Panc1 (cell line): ENCODE measurements around the gene INPP5A. TPM values are rescaled to one million over a fixed set of nuclear protein-coding genes. Genes with fewer than 3 reads are reported as not detected.

ENCODE experiments used
- ATAC-seq: fragments of 200-7000 bp; cut with Tn5 transposase; 2 replicates; pipeline ENCODE4 v1.9.1; 2020; ENCODE audit warnings: mild to moderate bottlenecking, moderate library complexity
- BruUV-seq: library from RNA; stranded (reverse); fragments of 400-500 nt; replicated peaks from 2 replicates; lab custom pipeline; 2021; lab: Mats Ljungman, UMichigan
- CTCF ChIA-PET: fragments of 300-600 bp; sonication (Branson Sonifier 250); formaldehyde crosslinking; loops from one replicate; lab custom pipeline; 2022; ENCODE audit warnings: antibody characterized with exemption; lab: Charles Lee
- POLR2A ChIA-PET: fragments of 300-600 bp; sonication (Branson Sonifier 250); formaldehyde crosslinking; loops from one replicate; lab custom pipeline; 2022; ENCODE audit warnings: antibody characterized with exemption; lab: Charles Lee
- DNase-seq: peaks from one replicate; pipeline ENCODE4 v3.0.0-alpha.2; 2010; ENCODE audit warnings: low read depth, low spot score
- H3K27ac ChIP-seq: 2 replicates; pipeline ENCODE4 v1.5.1; 2011; ENCODE audit warnings: mild to moderate bottlenecking, low read length, inconsistent platforms
- H3K27me3 ChIP-seq: fragments of 200-500 bp; sonication (Bioruptor generic); 2 replicates; pipeline ENCODE4 v1.6.0; 2014; ENCODE audit warnings: low read length, inconsistent platforms; ENCODE audit not compliant: control insufficient read depth, insufficient read depth
- H3K36me3 ChIP-seq: fragments of 200-500 bp; sonication (Bioruptor generic); 2 replicates; pipeline ENCODE4 v1.5.1; 2014; ENCODE audit warnings: inconsistent platforms, mild to moderate bottlenecking, low read length, moderate library complexity; ENCODE audit not compliant: control insufficient read depth, insufficient read depth
- H3K4me1 ChIP-seq: 2 replicates; pipeline ENCODE4 v1.5.1; 2011; ENCODE audit warnings: inconsistent platforms, mild to moderate bottlenecking, low read length, moderate library complexity; ENCODE audit not compliant: control insufficient read depth, insufficient read depth
- H3K4me3 ChIP-seq, 2 experiments: 2 replicates each; pipeline ENCODE4 v1.5.1; 2011 to 2012; ENCODE audit warnings: low read depth in 2 of 2, low read length in 2 of 2, mild to moderate bottlenecking in 2 of 2, inconsistent platforms in 1 of 2, moderate library complexity in 1 of 2
- H3K9me3 ChIP-seq: fragments of 200-500 bp; sonication (Bioruptor generic); 2 replicates; pipeline ENCODE4 v1.5.1; 2014; ENCODE audit warnings: low read depth, mild to moderate bottlenecking, inconsistent platforms, low read length, moderate library complexity; ENCODE audit not compliant: control insufficient read depth, insufficient read depth
- POLR2AphosphoS5 ChIP-seq: IDR thresholded peaks from 2 replicates; pipeline ENCODE4 v1.6.1; 2012; ENCODE audit warnings: mild to moderate bottlenecking, low read depth, low read length, moderate library complexity
- SIN3A ChIP-seq: IDR thresholded peaks from 2 replicates; pipeline ENCODE4 v1.6.1; 2012; ENCODE audit warnings: low read depth, mild to moderate bottlenecking, low read length, moderate library complexity, borderline replicate concordance; ENCODE audit not compliant: insufficient read depth
- TCF7L2 ChIP-seq: IDR thresholded peaks from 2 replicates; pipeline ENCODE4 v1.6.1; 2011; ENCODE audit warnings: mild to moderate bottlenecking, low read depth, low read length, inconsistent platforms
- in situ Hi-C: cut with HindIII; loops from 2 replicates; pipeline ENCODE4 v1.10.0; 2016; ENCODE audit warnings: low sequenced_read_pairs, low pct_unique_long_range_greater_than_20kb
- intact Hi-C: fragments of 100-400 bp; cut with micrococcal nuclease; formaldehyde crosslinking; loops from one replicate; pipeline ENCODE4 v1.10.0; 2022; ENCODE audit not compliant: unreplicated experiment
- total RNA-seq: library from RNA; stranded (reverse); gene quantifications from one replicate; pipeline ENCODE4 v1.2.1, GENCODE V29; 2021; ENCODE audit not compliant: unreplicated experiment
- TF ChIP-seq, protein P1 (sequence below): fragments of 450-650 bp; IDR thresholded peaks from 2 replicates; pipeline ENCODE4 v1.5.1; 2017; ENCODE audit warnings: mild to moderate bottlenecking
- TF ChIP-seq, protein P2 (sequence below), 2 experiments: IDR thresholded peaks; 2 replicates each; pipeline ENCODE4 v1.6.1; 2011 to 2012; ENCODE audit warnings: low read depth in 2 of 2, control low read depth in 1 of 2, low read length in 1 of 2, mild to moderate bottlenecking in 1 of 2, moderate library complexity in 1 of 2; ENCODE audit not compliant: insufficient read depth in 1 of 2

The INPP5A gene
- total RNA-seq, 1 experiment from 2014 or later: 60.0 TPM

DNA sequence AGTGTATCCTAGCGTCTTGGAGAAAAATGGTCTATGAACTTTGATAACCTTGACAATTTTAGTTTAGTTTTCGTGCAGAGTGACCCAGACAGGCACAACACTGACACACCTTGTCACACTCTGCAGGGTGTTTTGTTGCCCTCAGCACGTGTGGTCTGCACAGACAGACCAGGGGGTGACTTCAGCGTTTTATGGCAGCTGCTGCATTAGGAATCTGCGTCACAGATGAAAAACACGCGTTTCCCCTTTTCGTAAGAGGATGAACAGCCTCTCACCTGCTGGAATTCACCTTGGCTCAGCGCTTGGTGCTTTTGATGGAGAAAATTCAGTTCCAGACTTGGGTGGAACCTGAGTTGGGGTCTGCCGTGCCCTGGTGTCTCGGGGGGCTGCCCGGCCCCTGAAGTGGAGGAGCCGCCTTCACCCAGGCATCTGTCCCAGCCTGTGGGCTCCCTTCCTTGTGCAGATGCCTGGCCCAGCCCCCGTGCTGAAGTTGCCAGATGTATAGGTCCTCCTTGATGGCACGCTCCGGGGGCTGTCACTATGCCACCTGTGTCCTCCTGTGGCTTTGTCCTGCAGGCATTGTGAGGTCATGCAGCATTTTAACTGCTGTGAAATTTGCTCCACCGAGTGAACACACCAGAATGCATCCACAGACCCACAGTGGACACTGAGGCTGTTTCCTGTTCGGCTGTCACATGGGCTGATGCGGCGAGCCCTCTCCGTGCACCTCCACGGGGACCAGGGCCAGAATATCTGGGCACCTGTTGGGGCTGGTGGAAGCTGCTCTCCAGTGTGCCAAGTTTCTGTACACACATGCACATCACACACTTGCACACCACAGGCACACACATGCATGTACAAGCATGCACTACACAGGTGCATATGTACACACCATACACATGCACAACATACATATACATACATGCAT is 18.3 kb downstream of the INPP5A start:
- Histone ChIP-seq H3K4me3 (no peak overlapping the region), H3K9me3 (no peaks in the 10 kb centered on the region), H3K36me3 (no peaks in the 10 kb centered on the region), H3K27ac (no peak overlapping the region), H3K27me3 (no peaks in the 10 kb centered on the region), H3K4me1 (peaks cover 13% of the 10 kb centered on the region)
- ChIA-PET CTCF (no interaction called here), POLR2A (no interaction called here)
- DNase-seq (no peak), ATAC-seq (no peak)
- no TSS peak for BruUV-seq
- in situ Hi-C loops (no loop called here), intact Hi-C loops (no loop called here)
- TF ChIP-seq, protein P1, sequence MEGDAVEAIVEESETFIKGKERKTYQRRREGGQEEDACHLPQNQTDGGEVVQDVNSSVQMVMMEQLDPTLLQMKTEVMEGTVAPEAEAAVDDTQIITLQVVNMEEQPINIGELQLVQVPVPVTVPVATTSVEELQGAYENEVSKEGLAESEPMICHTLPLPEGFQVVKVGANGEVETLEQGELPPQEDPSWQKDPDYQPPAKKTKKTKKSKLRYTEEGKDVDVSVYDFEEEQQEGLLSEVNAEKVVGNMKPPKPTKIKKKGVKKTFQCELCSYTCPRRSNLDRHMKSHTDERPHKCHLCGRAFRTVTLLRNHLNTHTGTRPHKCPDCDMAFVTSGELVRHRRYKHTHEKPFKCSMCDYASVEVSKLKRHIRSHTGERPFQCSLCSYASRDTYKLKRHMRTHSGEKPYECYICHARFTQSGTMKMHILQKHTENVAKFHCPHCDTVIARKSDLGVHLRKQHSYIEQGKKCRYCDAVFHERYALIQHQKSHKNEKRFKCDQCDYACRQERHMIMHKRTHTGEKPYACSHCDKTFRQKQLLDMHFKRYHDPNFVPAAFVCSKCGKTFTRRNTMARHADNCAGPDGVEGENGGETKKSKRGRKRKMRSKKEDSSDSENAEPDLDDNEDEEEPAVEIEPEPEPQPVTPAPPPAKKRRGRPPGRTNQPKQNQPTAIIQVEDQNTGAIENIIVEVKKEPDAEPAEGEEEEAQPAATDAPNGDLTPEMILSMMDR: no peak
- no peak for TF ChIP-seq TCF7L2
- TF ChIP-seq SIN3A: no peak
- TF ChIP-seq, protein P2, sequence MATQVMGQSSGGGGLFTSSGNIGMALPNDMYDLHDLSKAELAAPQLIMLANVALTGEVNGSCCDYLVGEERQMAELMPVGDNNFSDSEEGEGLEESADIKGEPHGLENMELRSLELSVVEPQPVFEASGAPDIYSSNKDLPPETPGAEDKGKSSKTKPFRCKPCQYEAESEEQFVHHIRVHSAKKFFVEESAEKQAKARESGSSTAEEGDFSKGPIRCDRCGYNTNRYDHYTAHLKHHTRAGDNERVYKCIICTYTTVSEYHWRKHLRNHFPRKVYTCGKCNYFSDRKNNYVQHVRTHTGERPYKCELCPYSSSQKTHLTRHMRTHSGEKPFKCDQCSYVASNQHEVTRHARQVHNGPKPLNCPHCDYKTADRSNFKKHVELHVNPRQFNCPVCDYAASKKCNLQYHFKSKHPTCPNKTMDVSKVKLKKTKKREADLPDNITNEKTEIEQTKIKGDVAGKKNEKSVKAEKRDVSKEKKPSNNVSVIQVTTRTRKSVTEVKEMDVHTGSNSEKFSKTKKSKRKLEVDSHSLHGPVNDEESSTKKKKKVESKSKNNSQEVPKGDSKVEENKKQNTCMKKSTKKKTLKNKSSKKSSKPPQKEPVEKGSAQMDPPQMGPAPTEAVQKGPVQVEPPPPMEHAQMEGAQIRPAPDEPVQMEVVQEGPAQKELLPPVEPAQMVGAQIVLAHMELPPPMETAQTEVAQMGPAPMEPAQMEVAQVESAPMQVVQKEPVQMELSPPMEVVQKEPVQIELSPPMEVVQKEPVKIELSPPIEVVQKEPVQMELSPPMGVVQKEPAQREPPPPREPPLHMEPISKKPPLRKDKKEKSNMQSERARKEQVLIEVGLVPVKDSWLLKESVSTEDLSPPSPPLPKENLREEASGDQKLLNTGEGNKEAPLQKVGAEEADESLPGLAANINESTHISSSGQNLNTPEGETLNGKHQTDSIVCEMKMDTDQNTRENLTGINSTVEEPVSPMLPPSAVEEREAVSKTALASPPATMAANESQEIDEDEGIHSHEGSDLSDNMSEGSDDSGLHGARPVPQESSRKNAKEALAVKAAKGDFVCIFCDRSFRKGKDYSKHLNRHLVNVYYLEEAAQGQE (IDR thresholded peaks at IDR 0.05; ENCODE audit: insufficient read depth in 1 of 2, low read depth in 2 of 2, low read length in 1 of 2): no peak
- TF ChIP-seq POLR2AphosphoS5: no peak

DNA sequence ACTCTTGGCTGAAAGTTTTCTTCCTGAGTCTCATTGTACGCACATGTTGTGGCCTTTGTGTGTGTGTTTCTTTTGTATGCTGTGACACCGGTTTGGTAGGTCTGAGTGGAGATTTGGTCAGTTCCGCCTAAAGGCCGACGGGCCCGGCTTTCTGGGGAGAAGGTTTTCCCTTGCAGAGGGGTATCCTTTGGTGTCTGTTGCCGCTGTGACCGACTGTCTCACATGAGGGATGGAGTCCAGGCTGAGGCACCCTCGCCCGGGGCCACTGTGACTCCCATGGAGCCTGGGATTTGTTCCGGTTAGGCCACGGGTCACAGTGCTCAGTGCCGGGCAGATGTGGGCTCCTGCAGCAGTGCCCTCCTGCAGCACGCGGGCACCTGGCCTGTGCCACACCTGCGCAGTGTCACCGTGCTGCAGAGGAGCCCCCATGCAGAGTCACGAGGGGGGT is 19.4 kb downstream of the INPP5A start:
- intact Hi-C loops: no loop called here
- no peak overlapping the region for H3K4me3 ChIP-seq
- peaks cover 6% of the 10 kb centered on the region for H3K4me1 ChIP-seq
- no peaks in the 10 kb centered on the region for H3K9me3 ChIP-seq
- in situ Hi-C loops: no loop called here
- DNase-seq (no peak), ATAC-seq (no peak)
- CTCF ChIA-PET: no interaction called here
- TF ChIP-seq, protein P2 (IDR thresholded peaks at IDR 0.05; ENCODE audit: insufficient read depth in 1 of 2, low read depth in 2 of 2, low read length in 1 of 2): no peak
- TF ChIP-seq, protein P1: no peak
- TF ChIP-seq SIN3A (no peak), TCF7L2 (no peak), POLR2AphosphoS5 (no peak)
- no peaks in the 10 kb centered on the region for H3K27me3 ChIP-seq
- BruUV-seq: no TSS peak
- POLR2A ChIA-PET: no interaction called here
- H3K36me3 ChIP-seq: no peaks in the 10 kb centered on the region
- H3K27ac ChIP-seq: no peak overlapping the region
